SK-N-SH (cell line): ENCODE data around the gene DGUOK.

ENCODE experiments used
- CHD2 ChIP-seq: fragments of 150-350 bp; IDR thresholded peaks from 2 replicates; pipeline ENCODE4 v1.6.1; 2018; ENCODE audit warnings: low read length; ENCODE audit not compliant: partially characterized antibody
- CTCF ChIP-seq: fragments of 200-600 bp; sonication (generic); IDR thresholded peaks from 2 replicates; pipeline ENCODE4 v1.6.1; 2017; ENCODE audit warnings: antibody characterized with exemption, mild to moderate bottlenecking, moderate library complexity
- PBX3 ChIP-seq: IDR thresholded peaks from 2 replicates; pipeline ENCODE4; 2012
- POLR2AphosphoS5 ChIP-seq: IDR thresholded peaks from 2 replicates; pipeline ENCODE4 v1.6.1; 2012; ENCODE audit warnings: low read depth, low read length
- TCF12 ChIP-seq: IDR thresholded peaks from 2 replicates; pipeline ENCODE4 v1.4.0; 2012
- USF1 ChIP-seq: IDR thresholded peaks from 2 replicates; pipeline ENCODE4 v1.4.0; 2012; ENCODE audit warnings: low read depth, borderline replicate concordance

DNA sequence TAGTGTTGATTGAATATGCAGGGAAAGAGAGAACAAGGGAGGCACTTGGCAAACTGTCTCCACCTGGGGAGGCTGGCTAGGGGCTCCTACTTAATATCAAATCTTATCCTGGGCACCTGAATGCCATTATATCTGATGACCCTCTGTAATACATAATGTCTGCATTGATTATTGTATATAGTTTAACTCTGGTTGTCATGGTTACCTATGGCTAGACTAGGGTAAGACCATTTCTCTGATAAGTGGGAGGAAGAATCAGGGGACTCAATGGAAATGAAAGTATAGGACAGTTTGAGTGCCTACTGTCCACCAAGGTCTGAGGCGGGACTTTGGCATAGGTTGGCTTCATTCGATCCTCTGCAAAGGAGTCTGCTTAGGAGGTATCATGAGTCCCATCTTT, 50.8 kb downstream of the DGUOK start:
- TF ChIP-seq CTCF: no peak
- no peak for TF ChIP-seq CHD2
- TF ChIP-seq TCF12: no peak
- no peak for TF ChIP-seq USF1
- no peak for TF ChIP-seq POLR2AphosphoS5
- no peak for TF ChIP-seq PBX3
